Stimulated activated CD4-positive, alpha-beta T cell treated with anti-CD3 and anti-CD28 coated beads, Interleukin-4, amount 100 ng/mL, for 24 hours (primary cell): ENCODE results near the gene TDRD12.
"Not testable (repeated sequence)": the region's sequence is repeated elsewhere in the genome, so short reads cannot be mapped to it uniquely, and the experiment has no call there.

Source experiments
- DNase-seq: peaks from one replicate; pipeline ENCODE4 v3.0.0-alpha.2; 2020

The TDRD12 gene

DNA sequence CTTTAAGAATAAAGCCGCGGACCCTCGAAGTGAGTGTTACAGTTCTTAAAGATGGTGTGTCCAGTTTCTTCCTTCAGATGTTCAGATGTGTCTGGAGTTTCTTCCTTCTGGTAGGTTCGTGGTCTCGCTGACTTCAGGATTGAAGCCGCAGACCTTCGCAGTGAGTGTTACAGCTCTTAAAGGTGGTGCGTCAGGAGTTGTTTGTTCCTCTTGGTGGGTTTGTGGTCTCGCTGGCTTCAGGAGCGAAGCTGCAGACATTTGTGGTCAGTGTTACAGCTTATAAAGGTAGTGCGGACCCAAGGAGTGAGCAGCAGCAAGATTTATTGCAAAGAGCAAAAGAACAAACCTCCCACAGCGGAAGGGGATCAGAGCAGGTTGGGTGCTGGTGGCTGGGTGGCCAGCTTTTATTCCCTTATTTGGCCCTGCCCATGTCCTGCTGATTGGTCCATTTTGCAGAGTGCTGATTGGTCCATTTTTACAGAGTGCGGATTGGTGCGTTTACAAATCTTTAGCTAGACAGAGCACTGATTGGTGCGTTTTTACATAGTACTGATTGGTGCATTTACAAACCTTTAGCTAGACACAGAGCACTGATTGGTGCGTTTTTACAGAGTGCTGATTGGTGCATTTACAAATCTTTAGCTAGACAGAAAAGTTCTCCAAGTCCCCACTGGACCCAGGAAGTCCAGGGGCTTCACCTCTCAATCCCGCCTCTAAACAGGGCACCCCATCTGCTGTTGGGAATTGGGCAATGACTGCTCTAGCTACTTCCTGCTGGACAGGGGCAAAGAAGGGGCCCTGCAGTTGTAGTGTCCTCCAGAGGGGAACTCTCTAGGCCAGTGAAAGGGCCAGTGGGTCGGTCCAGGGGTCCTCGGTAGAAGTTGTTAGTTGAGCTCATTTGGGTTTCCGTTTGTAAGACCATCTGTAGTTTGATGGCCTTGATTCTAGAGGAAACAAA lies 26.1 kb upstream of the TDRD12 start:
- DNase-seq: peak; percentile 54

DNA sequence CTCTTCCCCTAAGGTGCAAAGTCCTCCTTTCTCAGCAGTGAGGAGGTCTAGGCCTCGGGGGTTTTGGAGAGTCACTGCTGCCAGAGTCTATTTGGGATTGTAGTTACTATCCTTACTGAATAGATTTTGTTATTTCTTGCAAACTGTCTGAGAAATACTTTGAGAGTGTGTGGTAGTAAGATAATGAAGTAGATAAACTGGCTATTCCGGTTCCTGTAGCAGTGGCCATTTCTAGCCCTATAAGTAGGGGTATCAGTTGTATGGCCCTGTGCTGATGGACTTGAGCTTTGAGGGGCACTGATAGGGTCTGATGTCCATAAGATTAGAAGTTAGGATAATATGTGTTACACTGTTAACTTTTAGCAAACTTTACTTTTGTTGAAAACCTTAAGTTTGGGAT lies 25.3 kb upstream of the TDRD12 start:
- not testable (repeated sequence) for DNase-seq

DNA sequence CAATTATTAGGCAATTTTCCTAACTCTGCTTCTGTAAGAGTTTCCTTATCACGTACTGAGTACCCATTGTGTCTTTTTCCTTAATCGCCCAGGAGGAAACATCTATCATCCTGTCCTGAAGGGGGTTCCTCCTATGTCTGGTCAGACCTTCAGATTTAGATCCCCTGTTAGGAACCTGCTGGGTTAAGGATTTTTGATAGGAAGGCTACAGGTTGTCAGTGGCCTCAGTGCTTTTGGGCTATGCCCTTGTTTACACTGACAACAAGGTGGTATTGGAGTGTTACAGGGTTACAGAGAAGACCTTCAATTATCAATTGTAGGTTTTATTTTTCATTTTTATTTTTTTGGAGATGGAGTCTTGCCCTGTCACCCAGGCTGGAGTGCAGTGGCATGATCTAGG lies 24.7 kb upstream of the TDRD12 start:
- DNase-seq: not testable (repeated sequence)

DNA sequence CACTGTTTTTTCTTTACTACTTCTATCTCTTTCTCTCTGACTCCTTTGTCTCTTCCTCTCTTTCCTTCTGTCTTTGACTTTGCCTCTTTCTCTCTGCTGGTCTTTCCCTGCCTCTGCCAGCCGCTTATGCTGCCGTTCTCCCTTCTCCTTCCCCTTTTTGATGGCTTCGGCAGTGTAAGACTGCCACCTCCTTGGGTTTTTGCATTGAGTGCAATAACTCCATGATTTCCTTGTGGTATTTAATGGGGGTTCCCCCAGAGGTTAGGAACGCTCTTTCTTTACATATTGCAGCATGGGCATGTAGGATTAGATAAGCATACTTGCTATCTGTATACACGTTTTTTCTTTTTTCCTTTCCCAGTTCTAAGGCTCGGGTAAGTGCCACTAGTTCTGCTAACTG lies 24.1 kb upstream of the TDRD12 start:
- not testable (repeated sequence) for DNase-seq

DNA sequence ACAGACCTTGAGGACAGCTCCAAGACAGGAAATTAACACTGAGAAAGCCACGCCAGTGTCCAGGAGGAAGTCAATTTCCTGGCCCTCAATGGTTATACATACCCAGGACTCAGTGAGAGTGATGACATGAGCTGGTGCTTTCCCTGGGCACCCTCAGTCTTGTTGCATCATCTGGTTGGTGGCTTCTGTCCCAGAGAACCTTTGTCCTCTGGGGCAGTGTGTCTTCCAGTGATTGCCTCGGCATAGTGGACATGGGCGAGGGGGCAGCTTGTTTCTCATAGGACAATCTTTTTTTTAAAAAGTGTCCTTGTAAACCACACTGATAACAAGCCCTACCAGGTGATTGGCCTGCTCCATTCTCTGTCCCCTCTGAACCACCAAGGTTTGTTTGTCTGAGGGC lies 22.8 kb upstream of the TDRD12 start:
- DNase-seq: not testable (repeated sequence)

DNA sequence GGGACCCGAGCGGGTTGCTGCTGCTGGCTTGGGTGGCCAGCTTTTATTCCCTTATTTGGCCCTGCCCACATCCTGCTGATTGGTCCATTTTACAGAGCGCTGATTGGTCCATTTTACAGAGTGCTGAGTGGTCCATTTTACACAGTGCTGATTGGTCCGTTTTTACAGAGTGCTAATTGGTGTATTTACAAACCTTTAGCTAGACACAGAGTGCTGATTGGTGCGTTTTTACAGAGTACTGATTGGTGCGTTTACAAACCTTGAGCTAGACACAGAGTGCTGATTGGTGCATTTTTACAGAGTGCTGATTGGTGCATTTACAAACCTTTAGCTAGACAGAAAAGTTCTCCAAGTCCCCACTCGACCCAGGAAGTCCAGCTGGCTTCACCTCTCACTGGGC lies 19.4 kb upstream of the TDRD12 start:
- not testable (repeated sequence) for DNase-seq

DNA sequence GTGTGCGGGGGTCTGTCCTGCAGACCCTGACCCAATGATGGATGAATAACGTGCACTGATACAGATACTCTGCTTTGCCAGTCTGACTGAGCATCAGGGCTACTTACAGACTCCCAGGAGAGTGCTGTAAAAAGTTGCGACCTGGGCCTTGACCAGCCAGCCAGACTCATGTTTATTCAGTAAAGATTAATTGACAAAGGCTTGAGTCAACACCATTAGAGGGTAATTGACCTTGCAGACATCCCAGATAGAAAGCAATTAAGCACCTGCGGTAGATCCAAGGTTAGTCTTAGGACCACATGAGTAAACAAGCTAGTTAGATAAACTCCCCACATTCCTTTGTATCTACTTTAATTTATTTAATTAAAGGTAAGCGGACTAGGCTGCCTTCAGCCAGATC lies 17.6 kb upstream of the TDRD12 start:
- DNase-seq: no peak

DNA sequence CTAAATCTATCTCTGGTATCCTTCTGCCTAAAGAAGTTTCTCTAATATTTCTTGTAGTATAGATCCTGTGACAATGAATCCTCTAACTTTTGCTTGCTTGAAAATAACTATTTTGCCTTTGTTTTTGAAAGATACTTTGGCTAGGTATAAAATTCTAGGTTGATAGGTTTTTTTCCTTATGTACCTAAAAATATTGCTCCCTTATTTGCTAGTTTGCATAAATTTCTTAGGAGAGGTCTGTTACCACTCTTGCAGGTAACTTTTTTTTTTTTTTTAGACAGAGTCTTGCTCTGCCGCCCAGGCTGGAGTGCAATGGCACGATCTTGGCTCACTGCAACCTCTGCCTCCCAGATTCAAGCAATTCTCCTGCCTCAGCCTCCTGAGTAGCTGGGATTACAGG lies 15.6 kb upstream of the TDRD12 start:
- DNase-seq: not testable (repeated sequence)

GRCh38 chr19:32708457-32708856 lies 11.1 kb upstream of the TDRD12 start:
- peak; percentile 39 for DNase-seq

GRCh38 chr19:32709032-32709431 lies 10.5 kb upstream of the TDRD12 start:
- no peak for DNase-seq

- DNase-seq: no peak
These were observed 7.8 kb upstream of the TDRD12 start for GRCh38 chr19:32711747-32712146.

GRCh38 chr19:32716203-32716602 lies 3.4 kb upstream of the TDRD12 start:
- not testable (repeated sequence) for DNase-seq

DNA sequence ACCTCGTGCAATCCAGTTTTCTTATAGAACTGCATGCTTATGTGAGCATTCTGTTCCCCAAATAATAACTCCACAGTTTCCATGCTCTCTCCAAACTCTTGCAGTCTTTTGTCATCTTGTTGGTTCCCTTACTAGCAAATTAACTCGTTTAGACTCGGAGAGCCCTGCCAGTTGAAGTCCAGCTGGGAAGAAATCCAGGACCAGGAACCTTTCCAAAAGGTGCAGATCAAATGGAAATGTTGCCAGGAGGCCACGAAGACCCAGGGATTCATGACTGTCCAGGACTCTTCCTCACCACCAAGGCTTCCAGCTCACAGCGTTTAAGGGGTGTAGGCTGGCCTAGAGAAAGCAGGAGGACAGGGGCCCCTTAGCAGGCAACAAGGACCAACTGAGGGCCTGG lies 2.1 kb upstream of the TDRD12 start:
- no peak for DNase-seq

DNA sequence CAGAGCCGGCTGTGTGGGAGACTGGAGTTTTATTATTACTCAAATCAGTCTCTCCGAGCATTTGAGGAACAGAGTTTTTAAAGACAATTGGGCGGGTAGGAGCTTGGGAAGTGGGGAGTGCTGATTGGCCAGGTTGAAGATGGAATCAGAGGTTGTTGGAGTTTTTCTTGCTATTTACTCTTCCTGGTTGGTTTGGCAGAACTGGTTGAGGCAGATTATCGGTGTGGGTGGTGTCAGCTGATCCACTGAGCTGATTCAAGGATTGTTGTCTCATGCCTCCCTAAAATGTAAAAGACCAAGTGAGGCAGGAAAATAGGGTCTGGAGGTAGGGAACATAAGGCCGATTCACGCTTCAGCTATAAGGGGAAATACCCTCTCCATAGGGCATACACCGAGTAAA lies 1.3 kb upstream of the TDRD12 start:
- no peak for DNase-seq

DNA sequence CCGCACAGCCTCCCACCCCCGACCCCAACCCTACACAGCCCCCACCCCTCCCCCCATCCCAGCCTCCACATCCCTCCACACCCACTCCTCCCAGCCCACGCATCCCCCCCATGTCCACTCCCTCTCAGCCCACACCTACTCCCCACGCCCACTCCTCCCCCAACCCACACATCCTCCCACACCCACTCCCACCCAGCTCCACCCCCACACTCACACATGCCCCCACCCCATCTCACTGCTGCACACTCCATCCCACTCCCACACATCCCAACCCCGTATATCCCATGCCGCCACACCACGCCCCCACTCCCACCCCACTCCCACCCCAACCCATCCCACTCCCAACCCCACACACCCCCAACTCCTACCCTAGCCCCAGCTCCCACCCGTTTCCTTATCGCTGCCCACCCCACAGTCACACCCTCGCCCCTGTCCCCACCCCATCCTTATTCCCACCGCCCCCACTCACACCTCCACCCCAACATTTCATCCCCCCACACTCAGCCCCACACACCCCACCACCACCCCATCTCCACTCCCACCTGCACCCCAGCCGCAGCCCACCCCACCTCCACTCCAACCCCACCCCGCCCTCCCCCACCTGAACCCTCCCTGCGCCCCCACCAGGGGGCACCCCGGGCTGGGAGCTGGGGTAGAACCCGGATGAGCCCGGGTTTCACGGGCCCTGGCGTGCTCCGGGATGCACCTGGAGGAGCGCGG lies 809 bp downstream of the TDRD12 start:
- no peak for DNase-seq

DNA sequence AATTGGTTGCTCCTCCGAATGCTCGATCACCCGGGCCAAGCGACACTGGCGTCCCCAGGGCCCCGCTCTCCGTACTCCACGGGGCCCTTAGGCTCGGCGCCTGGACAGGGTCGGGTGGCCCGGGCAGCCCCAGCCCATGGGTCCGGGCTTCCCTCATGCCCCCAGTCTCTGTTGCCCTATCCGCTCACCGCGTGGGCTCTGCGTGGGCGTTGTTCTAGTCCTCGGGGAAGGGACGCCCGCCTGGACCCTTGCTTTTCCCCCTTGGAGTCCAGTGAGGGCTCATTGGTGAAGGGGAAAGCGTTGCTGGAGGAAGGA lies 1.3 kb downstream of the TDRD12 start:
- DNase-seq: no peak

- no peak for DNase-seq
These were observed 16.4 kb downstream of the TDRD12 start for GRCh38 chr19:32735936-32736335.

GRCh38 chr19:32743021-32743420 lies 23.5 kb downstream of the TDRD12 start:
- no peak for DNase-seq

DNA sequence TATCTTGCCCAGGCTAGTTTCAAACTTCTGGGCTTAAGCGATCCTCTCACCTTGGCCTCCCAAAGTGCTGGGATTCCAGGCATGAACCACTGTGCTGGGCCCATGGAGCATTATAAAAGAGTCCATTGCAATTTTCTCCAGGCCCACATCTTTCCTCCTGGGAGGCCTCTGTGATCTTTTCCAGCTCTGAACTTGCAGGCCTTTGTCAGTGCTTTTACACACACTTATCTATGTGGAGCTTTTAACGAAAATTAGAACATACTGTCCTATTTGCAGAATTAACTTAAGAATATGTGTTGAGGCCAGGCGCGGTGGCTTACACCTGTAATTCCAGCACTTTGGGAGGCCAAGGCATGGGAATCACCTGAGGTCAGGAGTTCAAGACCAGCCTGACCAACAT lies 23.9 kb downstream of the TDRD12 start:
- DNase-seq: no peak

- DNase-seq: no peak
These were observed 25.2 kb downstream of the TDRD12 start for GRCh38 chr19:32744555-32745325.

- not testable (repeated sequence) for DNase-seq
These were observed 26.2 kb downstream of the TDRD12 start for GRCh38 chr19:32745594-32746251.

DNA sequence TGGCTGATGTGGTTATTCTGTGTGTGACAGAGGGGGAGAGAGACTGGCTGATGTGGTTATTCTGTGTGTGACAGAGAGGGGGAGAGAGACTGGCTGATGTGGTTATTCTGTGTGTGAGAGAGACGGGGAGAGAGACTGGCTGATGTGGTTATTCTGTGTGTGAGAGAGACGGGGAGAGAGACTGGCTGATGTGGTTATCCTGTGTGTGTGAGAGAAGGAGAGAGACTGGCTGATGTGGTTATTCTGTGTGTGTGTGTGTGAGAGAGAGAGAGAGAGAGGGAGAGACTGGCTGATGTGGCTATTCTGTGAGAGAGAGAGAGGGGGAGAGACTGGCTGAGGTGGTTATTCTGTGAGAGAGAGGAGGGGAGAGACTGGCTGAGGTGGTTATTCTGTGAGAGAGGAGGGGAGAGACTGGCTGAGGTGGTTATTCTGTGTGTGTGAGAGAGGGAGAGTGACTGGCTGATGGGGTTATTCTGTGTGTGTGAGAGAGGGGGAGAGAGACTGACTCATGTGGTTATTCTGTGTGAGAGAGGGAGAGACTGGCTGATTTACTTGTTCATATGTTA lies 27.1 kb downstream of the TDRD12 start:
- peak; percentile 11 for DNase-seq

GRCh38 chr19:32748497-32748896 lies 28.9 kb downstream of the TDRD12 start:
- DNase-seq: no peak
